RWPE2 (cell line): ENCODE data around the gene EEFSEC.

Experiments used
- ATAC-seq: fragments of 200-7000 bp; cut with Tn5 transposase; 3 replicates; pipeline ENCODE4 v1.9.1; 2021; ENCODE audit warnings: low read depth
- DNase-seq: peaks from one replicate; pipeline ENCODE4 v3.0.0-alpha.2; 2020; ENCODE audit warnings: low spot score
- H3K27ac ChIP-seq: fragments of 450-650 bp; 2 replicates; pipeline ENCODE4 v1.5.1; 2017; ENCODE audit warnings: mild to moderate bottlenecking; ENCODE audit not compliant: poor library complexity, severe bottlenecking
- H3K27me3 ChIP-seq: fragments of 250-450 bp; sonication (Bioruptor Pico); 2 replicates; pipeline ENCODE4 v1.5.1; 2021; ENCODE audit warnings: mild to moderate bottlenecking, moderate library complexity; ENCODE audit not compliant: insufficient read depth, poor library complexity, severe bottlenecking
- H3K36me3 ChIP-seq: fragments of 250-450 bp; sonication (Bioruptor Pico); 2 replicates; pipeline ENCODE4 v1.5.1; 2020; ENCODE audit warnings: low read depth, mild to moderate bottlenecking, moderate library complexity
- H3K4me1 ChIP-seq: fragments of 250-450 bp; sonication (Bioruptor Pico); 2 replicates; pipeline ENCODE4 v1.5.1; 2021; ENCODE audit warnings: mild to moderate bottlenecking, moderate library complexity; ENCODE audit not compliant: insufficient read depth, poor library complexity, severe bottlenecking
- H3K4me3 ChIP-seq: fragments of 250-450 bp; sonication (Bioruptor Pico); 2 replicates; pipeline ENCODE4 v1.5.1; 2021; ENCODE audit warnings: mild to moderate bottlenecking, moderate library complexity; ENCODE audit not compliant: severe bottlenecking
- H3K9me3 ChIP-seq: fragments of 250-450 bp; sonication (Bioruptor Pico); 2 replicates; pipeline ENCODE4 v1.5.1; 2021; ENCODE audit warnings: mild to moderate bottlenecking, moderate library complexity; ENCODE audit not compliant: severe bottlenecking
- CTCF ChIP-seq: fragments of 450-650 bp; IDR thresholded peaks from one replicate; pipeline ENCODE4 v1.5.1; 2017; ENCODE audit warnings: mild to moderate bottlenecking, moderate library complexity; ENCODE audit not compliant: poor library complexity, severe bottlenecking

Gene EEFSEC

GRCh38 chr3:128415200-128415772 is 262.0 kb downstream of the EEFSEC start:
- H3K36me3 ChIP-seq = no peaks in the 10 kb centered on the region
- TF ChIP-seq CTCF = no peak
- H3K9me3 ChIP-seq = no peaks in the 10 kb centered on the region
- H3K27ac ChIP-seq = no peak overlapping the region
- no peak overlapping the region for H3K4me3 ChIP-seq
- peaks cover 4% of the 10 kb centered on the region for H3K4me1 ChIP-seq
- H3K27me3 ChIP-seq = no peaks in the 10 kb centered on the region
- DNase-seq = no peak
- ATAC-seq = no peak

GRCh38 chr3:128415773-128416577 is 262.7 kb downstream of the EEFSEC start:
- no peaks in the 10 kb centered on the region for H3K36me3 ChIP-seq
- DNase-seq (no peak), ATAC-seq (no peak)
- H3K27me3 ChIP-seq = no peaks in the 10 kb centered on the region
- TF ChIP-seq CTCF = no peak
- H3K27ac ChIP-seq = no peak overlapping the region
- no peaks in the 10 kb centered on the region for H3K9me3 ChIP-seq
- peaks cover 4% of the 10 kb centered on the region for H3K4me1 ChIP-seq
- H3K4me3 ChIP-seq = no peak overlapping the region

GRCh38 chr3:128416578-128417211 is 263.4 kb downstream of the EEFSEC start:
- H3K4me3 ChIP-seq = no peak overlapping the region
- H3K9me3 ChIP-seq = no peaks in the 10 kb centered on the region
- no peak for TF ChIP-seq CTCF
- DNase-seq = peak; percentile 82
- H3K36me3 ChIP-seq = no peaks in the 10 kb centered on the region
- no peak overlapping the region for H3K27ac ChIP-seq
- ATAC-seq = peak; percentile 87
- H3K27me3 ChIP-seq = no peaks in the 10 kb centered on the region
- H3K4me1 ChIP-seq = peaks cover 4% of the 10 kb centered on the region

GRCh38 chr3:128418900-128419299 is 265.6 kb downstream of the EEFSEC start:
- H3K9me3 ChIP-seq = no peaks in the 10 kb centered on the region
- TF ChIP-seq CTCF = no peak
- no peaks in the 10 kb centered on the region for H3K36me3 ChIP-seq
- H3K27me3 ChIP-seq = no peaks in the 10 kb centered on the region
- DNase-seq (no peak), ATAC-seq (no peak)
- H3K4me1 ChIP-seq = peaks cover 4% of the 10 kb centered on the region
- H3K4me3 ChIP-seq = no peak overlapping the region
- no peak overlapping the region for H3K27ac ChIP-seq
